WTC11 (cell line): ENCODE results near the gene P3H1.

Source experiments
- CBFB ChIP-seq: sonication (generic); formaldehyde crosslinking; IDR thresholded peaks from 2 replicates; pipeline ENCODE4 v1.8.1; 2022; ENCODE audit warnings: mild to moderate bottlenecking, low read depth, missing genetic modification reagents
- NR2C2 ChIP-seq: sonication (generic); formaldehyde crosslinking; IDR thresholded peaks from 2 replicates; pipeline ENCODE4 v1.8.0; 2022; ENCODE audit warnings: mild to moderate bottlenecking, missing genetic modification reagents
- TEAD4 ChIP-seq: sonication (generic); formaldehyde crosslinking; IDR thresholded peaks from 2 replicates; pipeline ENCODE4 v1.8.0; 2022; ENCODE audit warnings: mild to moderate bottlenecking, missing genetic modification reagents
- ZNF232 ChIP-seq: sonication (generic); formaldehyde crosslinking; IDR thresholded peaks from 2 replicates; pipeline ENCODE4 v1.8.0; 2022; ENCODE audit warnings: mild to moderate bottlenecking, missing genetic modification reagents
- TF ChIP-seq, protein P1 (sequence below): sonication (generic); formaldehyde crosslinking; conservative IDR thresholded peaks from 2 replicates; pipeline ENCODE4 v1.8.1; 2022; ENCODE audit warnings: mild to moderate bottlenecking, missing genetic modification reagents
- TF ChIP-seq, protein P2 (sequence below): fragments of 200-600 bp; IDR thresholded peaks from 2 replicates; pipeline ENCODE4 v1.8.0; 2022; ENCODE audit warnings: antibody characterized with exemption
- TF ChIP-seq, protein P3 (sequence below): fragments of 250-450 bp; sonication (Bioruptor Pico); IDR thresholded peaks from 2 replicates; pipeline ENCODE4 v1.9.0; 2021; ENCODE audit warnings: mild to moderate bottlenecking
- TF ChIP-seq, protein P4 (sequence below): sonication (generic); formaldehyde crosslinking; IDR thresholded peaks from 2 replicates; pipeline ENCODE4 v1.8.1; 2023; ENCODE audit warnings: mild to moderate bottlenecking, missing genetic modification reagents, moderate library complexity

DNA sequence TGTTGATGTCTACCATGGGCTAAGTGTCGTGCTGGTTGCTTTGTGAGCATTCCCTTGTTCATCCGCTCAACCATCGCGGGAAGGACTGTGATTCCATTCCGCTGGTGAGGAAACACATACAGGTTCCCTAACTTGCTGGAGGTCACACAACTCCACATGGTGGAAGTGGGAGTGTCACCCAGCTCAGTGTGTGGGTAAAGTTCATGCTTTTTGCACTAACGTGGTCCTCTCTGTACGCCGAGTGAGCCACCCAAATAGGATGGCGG is 22.7 kb downstream of the P3H1 start:
- TF ChIP-seq, protein P1, sequence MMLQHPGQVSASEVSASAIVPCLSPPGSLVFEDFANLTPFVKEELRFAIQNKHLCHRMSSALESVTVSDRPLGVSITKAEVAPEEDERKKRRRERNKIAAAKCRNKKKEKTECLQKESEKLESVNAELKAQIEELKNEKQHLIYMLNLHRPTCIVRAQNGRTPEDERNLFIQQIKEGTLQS (CRISPR knock-in tag) = no peak
- TF ChIP-seq TEAD4 = no peak
- TF ChIP-seq, protein P2, sequence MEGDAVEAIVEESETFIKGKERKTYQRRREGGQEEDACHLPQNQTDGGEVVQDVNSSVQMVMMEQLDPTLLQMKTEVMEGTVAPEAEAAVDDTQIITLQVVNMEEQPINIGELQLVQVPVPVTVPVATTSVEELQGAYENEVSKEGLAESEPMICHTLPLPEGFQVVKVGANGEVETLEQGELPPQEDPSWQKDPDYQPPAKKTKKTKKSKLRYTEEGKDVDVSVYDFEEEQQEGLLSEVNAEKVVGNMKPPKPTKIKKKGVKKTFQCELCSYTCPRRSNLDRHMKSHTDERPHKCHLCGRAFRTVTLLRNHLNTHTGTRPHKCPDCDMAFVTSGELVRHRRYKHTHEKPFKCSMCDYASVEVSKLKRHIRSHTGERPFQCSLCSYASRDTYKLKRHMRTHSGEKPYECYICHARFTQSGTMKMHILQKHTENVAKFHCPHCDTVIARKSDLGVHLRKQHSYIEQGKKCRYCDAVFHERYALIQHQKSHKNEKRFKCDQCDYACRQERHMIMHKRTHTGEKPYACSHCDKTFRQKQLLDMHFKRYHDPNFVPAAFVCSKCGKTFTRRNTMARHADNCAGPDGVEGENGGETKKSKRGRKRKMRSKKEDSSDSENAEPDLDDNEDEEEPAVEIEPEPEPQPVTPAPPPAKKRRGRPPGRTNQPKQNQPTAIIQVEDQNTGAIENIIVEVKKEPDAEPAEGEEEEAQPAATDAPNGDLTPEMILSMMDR = no peak
- no peak for TF ChIP-seq ZNF232 (CRISPR knock-in tag)
- no peak for TF ChIP-seq CBFB (CRISPR knock-in tag)
- TF ChIP-seq, protein P3, sequence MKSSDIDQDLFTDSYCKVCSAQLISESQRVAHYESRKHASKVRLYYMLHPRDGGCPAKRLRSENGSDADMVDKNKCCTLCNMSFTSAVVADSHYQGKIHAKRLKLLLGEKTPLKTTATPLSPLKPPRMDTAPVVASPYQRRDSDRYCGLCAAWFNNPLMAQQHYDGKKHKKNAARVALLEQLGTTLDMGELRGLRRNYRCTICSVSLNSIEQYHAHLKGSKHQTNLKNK (CRISPR knock-in tag) = no peak
- TF ChIP-seq, protein P4, sequence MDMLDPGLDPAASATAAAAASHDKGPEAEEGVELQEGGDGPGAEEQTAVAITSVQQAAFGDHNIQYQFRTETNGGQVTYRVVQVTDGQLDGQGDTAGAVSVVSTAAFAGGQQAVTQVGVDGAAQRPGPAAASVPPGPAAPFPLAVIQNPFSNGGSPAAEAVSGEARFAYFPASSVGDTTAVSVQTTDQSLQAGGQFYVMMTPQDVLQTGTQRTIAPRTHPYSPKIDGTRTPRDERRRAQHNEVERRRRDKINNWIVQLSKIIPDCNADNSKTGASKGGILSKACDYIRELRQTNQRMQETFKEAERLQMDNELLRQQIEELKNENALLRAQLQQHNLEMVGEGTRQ (CRISPR knock-in tag) = no peak
- TF ChIP-seq NR2C2 (CRISPR knock-in tag) = no peak
